Stomach (tissue), 4 donors: ENCODE measurements around the gene NDUFS8.

Experiments
- POLR2A ChIP-seq, 4 donors: fragments of 450-650 bp; IDR thresholded peaks; one replicate each; pipeline ENCODE4 v1.6.1; 2016; ENCODE audit warnings: antibody characterized with exemption in 4 of 4, control low read depth in 2 of 4, mild to moderate bottlenecking in 1 of 4, moderate library complexity in 1 of 4
- POLR2AphosphoS5 ChIP-seq, 3 donors: sonication (generic); formaldehyde crosslinking; IDR thresholded peaks; one replicate each; pipeline ENCODE4 v1.6.1; 2016; ENCODE audit warnings: antibody characterized with exemption in 3 of 3
- TF ChIP-seq, protein P1 (sequence below), 7 experiments: fragments of 450-650 bp in 4 of 7; fragments of 200-600 bp in 3 of 7; sonication (generic) in 3 of 7; IDR thresholded peaks; one replicate each; pipeline ENCODE4 v1.5.1; 2016 to 2019; ENCODE audit warnings: antibody characterized with exemption in 7 of 7, control low read depth in 2 of 7, mild to moderate bottlenecking in 1 of 7

DNA sequence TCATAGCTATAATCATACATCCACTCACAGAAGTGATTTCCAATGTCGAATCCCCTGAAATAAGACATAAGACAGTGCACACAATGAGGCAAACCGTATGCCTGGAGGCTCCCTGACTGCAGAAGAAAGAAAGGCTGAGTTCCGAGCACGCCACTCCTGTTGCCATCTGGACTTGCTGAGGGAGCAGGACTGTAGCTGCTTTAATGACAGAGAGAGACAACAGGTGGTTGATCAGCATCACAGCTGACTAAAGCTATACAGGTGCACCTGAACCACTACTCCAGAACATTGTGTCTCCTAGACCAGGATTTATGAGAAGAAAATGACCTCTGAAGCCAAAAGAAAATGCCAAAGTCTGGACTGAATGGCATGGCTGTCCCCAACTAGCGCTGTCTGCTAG lies 35.4 kb downstream of the NDUFS8 start:
- no peak for TF ChIP-seq POLR2A (IDR thresholded peaks at IDR 0.05)
- TF ChIP-seq POLR2AphosphoS5 (IDR thresholded peaks at IDR 0.05), result no peak
- TF ChIP-seq, protein P1, sequence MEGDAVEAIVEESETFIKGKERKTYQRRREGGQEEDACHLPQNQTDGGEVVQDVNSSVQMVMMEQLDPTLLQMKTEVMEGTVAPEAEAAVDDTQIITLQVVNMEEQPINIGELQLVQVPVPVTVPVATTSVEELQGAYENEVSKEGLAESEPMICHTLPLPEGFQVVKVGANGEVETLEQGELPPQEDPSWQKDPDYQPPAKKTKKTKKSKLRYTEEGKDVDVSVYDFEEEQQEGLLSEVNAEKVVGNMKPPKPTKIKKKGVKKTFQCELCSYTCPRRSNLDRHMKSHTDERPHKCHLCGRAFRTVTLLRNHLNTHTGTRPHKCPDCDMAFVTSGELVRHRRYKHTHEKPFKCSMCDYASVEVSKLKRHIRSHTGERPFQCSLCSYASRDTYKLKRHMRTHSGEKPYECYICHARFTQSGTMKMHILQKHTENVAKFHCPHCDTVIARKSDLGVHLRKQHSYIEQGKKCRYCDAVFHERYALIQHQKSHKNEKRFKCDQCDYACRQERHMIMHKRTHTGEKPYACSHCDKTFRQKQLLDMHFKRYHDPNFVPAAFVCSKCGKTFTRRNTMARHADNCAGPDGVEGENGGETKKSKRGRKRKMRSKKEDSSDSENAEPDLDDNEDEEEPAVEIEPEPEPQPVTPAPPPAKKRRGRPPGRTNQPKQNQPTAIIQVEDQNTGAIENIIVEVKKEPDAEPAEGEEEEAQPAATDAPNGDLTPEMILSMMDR (IDR thresholded peaks at IDR 0.05), result no peak
